ENCODE data around the gene CD82.

Gene CD82

DNA sequence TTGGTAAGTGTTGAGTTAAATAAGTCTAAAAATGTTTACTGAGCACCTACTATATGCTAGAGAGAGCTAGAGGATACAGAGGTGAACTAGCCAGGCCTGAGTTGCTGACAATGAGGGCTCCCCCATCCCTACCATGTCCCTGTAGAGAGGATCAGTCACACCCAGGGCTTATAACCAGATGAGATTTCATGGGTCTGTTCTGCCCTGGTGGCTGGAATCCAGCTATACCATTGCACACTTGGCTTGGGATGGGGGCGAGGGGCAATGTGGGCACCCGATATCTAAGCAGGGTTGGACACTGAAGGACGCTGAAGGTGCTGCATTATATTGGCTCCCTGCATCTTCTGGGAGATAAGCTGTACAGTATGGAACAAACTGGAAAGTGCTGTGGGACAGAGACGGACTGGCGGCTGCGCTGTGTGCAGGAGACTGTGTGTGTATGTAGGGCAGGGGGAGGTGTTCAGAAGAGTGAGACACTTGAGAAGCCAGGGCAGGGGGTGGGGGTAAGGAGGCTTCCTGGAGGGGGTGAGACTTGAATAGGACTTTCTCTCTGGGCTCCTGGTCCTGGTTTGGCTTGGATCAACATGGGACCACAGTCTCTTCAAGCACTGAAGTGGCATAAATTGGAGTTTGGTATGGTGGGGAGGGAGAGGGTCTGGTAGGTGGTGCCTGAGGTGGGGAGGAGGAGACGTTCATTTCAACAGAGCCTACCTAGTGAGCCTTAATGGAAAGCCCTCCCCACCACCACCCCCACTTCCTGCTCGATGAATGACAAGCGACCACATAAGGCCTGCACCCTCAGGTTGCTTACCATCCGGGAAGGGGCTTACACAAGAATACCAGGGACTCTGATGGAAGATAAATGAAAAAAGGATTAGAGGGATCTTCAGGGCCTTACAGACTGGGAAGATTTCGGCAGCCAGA is 1.8 kb downstream of the CD82 start:
- H3K27ac ChIP-seq (ENCODE audit: low read length): peak overlapping the region; percentile 62
- H3K27me3 ChIP-seq (ENCODE audit: low read depth, low read length): no peaks in the 10 kb centered on the region
- TF ChIP-seq, protein P1, sequence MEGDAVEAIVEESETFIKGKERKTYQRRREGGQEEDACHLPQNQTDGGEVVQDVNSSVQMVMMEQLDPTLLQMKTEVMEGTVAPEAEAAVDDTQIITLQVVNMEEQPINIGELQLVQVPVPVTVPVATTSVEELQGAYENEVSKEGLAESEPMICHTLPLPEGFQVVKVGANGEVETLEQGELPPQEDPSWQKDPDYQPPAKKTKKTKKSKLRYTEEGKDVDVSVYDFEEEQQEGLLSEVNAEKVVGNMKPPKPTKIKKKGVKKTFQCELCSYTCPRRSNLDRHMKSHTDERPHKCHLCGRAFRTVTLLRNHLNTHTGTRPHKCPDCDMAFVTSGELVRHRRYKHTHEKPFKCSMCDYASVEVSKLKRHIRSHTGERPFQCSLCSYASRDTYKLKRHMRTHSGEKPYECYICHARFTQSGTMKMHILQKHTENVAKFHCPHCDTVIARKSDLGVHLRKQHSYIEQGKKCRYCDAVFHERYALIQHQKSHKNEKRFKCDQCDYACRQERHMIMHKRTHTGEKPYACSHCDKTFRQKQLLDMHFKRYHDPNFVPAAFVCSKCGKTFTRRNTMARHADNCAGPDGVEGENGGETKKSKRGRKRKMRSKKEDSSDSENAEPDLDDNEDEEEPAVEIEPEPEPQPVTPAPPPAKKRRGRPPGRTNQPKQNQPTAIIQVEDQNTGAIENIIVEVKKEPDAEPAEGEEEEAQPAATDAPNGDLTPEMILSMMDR (IDR thresholded peaks at IDR 0.05; ENCODE audit: low read depth, low read length): no peak
- no peak for TF ChIP-seq EZH2phosphoT487 (IDR thresholded peaks at IDR 0.05; ENCODE audit: low read depth)
- peaks cover 68% of the 10 kb centered on the region for H3K79me2 ChIP-seq (ENCODE audit: low read length)
- H3K4me3 ChIP-seq (ENCODE audit: low read length): peak overlapping the region; percentile 98
- peaks cover 53% of the 10 kb centered on the region for H3K4me1 ChIP-seq (ENCODE audit: low read length)
- peak overlapping the region; percentile 92 for H3K4me2 ChIP-seq (ENCODE audit: low read length)
- H4K20me1 ChIP-seq (ENCODE audit: insufficient read depth, low read length): peaks cover 56% of the 10 kb centered on the region
- H2AFZ ChIP-seq (ENCODE audit: low read depth, low read length): no peak overlapping the region
- H3K36me3 ChIP-seq (replicated peaks; ENCODE audit: low read depth, low read length): peaks cover 42% of the 10 kb centered on the region
- peak overlapping the region; percentile 90 for H3K9ac ChIP-seq (ENCODE audit: low read length)
- H3K9me3 ChIP-seq (ENCODE audit: insufficient read depth, low read length): no peaks in the 10 kb centered on the region

DNA sequence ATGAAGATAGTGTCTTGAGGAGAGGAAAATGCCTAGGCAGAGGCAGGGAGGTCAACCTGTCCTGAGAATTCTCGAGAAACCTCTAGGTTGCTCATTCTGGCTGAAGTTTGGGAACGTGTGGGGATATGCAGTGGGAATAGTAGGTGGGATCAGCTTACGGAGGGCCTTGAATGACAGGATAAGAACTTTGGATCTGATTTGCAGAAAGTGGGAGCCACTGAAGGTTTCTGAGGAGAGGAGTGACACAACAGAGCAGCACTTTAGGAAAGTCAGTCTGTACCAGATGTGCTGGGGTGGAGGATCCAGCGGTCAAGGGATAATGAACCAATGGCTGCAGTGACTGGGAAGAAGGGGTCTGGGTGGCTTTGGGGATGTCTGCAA is 2.4 kb downstream of the CD82 start:
- Histone ChIP-seq H3K79me2 (ENCODE audit: low read length) (peaks cover 74% of the 10 kb centered on the region), H3K36me3 (replicated peaks; ENCODE audit: low read depth, low read length) (peaks cover 49% of the 10 kb centered on the region), H3K27ac (ENCODE audit: low read length) (peak overlapping the region; percentile 65; the same call in 1 of the 2 replicates), H2AFZ (ENCODE audit: low read depth, low read length) (no peak overlapping the region), H3K9ac (ENCODE audit: low read length) (peak overlapping the region; percentile 90; the same call in 1 of the 2 replicates), H3K27me3 (ENCODE audit: low read depth, low read length) (no peaks in the 10 kb centered on the region), H3K4me2 (ENCODE audit: low read length) (peak overlapping the region; percentile 92), H4K20me1 (ENCODE audit: insufficient read depth, low read length) (peaks cover 63% of the 10 kb centered on the region), H3K9me3 (ENCODE audit: insufficient read depth, low read length) (no peaks in the 10 kb centered on the region), H3K4me1 (ENCODE audit: low read length) (peaks cover 53% of the 10 kb centered on the region), H3K4me3 (ENCODE audit: low read length) (peak overlapping the region; percentile 98)
- TF ChIP-seq, protein P1 (IDR thresholded peaks at IDR 0.05; ENCODE audit: low read depth, low read length): no peak
- TF ChIP-seq EZH2phosphoT487 (IDR thresholded peaks at IDR 0.05; ENCODE audit: low read depth): no peak

DNA sequence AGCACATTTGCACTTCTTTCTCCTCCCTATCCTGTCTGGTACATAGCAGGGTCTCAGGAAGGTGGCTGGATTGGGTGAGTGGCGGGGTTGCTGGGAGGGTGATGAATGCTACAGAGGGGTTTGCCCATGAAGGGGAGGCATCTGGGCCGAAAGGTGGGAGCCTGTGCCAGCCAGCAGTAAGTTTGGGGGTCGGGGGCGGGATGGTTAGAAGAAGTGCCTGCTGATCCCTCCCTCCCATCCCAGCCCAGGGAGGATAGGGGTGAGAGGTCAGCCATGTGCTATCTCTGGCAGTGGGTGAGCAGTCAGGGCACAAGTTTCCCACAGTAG is 2.8 kb downstream of the CD82 start:
- peaks cover 54% of the 10 kb centered on the region for H3K4me1 ChIP-seq (ENCODE audit: low read length)
- no peak overlapping the region for H2AFZ ChIP-seq (ENCODE audit: low read depth, low read length)
- peak overlapping the region; percentile 65 for H3K27ac ChIP-seq (ENCODE audit: low read length)
- H3K9ac ChIP-seq (ENCODE audit: low read length): peak overlapping the region; percentile 90; the same call in 1 of the 2 replicates
- H4K20me1 ChIP-seq (ENCODE audit: insufficient read depth, low read length): peaks cover 67% of the 10 kb centered on the region
- H3K79me2 ChIP-seq (ENCODE audit: low read length): peaks cover 78% of the 10 kb centered on the region
- H3K4me3 ChIP-seq (ENCODE audit: low read length): peak overlapping the region; percentile 98
- H3K27me3 ChIP-seq (ENCODE audit: low read depth, low read length): no peaks in the 10 kb centered on the region
- peaks cover 53% of the 10 kb centered on the region for H3K36me3 ChIP-seq (replicated peaks; ENCODE audit: low read depth, low read length)
- TF ChIP-seq, protein P1 (IDR thresholded peaks at IDR 0.05; ENCODE audit: low read depth, low read length): no peak
- TF ChIP-seq EZH2phosphoT487 (IDR thresholded peaks at IDR 0.05; ENCODE audit: low read depth): no peak
- peak overlapping the region; percentile 92 for H3K4me2 ChIP-seq (ENCODE audit: low read length)
- no peaks in the 10 kb centered on the region for H3K9me3 ChIP-seq (ENCODE audit: insufficient read depth, low read length)

DNA sequence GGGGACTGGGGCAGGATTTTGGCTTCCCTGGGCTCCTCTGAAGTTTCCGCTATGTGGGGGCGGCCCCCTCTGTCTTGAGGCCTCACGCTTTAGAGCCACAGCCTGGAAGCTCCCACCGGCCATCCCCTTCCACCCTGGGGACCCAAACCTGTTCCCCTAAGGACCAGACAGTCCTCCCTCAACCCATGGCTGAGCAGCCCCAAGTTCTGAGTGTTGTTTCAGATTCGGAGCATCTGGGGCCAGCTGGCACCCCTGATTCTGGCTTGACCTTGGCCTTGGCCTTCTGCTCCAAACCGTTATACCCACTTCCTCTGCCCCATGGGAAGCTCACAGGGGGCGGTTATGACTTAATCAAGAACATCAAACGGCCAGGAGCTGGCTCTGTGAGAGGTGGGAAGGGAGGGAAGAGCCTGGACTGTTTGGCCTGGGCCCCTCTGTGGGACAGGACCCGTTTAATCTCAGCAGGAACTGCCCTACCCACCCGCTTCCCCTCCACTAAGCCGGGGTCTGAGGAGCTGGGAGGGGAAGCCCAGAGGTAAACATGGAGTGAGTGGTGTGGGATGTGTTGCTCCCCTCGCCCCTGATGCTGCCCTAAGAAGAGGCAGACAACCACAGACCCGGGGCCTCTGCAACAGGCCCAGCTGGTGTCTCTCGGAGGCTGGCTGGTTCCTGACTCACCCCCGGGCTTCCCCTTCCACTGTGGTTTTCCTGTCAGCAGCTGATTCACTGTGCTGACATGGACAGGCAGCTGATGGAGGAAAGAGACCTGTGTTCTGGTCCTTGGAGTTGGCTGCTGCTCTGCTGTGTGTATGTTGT is 3.4 kb downstream of the CD82 start:
- no peak overlapping the region for H2AFZ ChIP-seq (ENCODE audit: low read depth, low read length)
- H3K4me2 ChIP-seq (ENCODE audit: low read length): peak overlapping the region; percentile 92
- H3K9me3 ChIP-seq (ENCODE audit: insufficient read depth, low read length): no peaks in the 10 kb centered on the region
- peaks cover 84% of the 10 kb centered on the region for H3K79me2 ChIP-seq (ENCODE audit: low read length)
- peak overlapping the region; percentile 98 for H3K4me3 ChIP-seq (ENCODE audit: low read length)
- peaks cover 55% of the 10 kb centered on the region for H3K4me1 ChIP-seq (ENCODE audit: low read length)
- no peaks in the 10 kb centered on the region for H3K27me3 ChIP-seq (ENCODE audit: low read depth, low read length)
- H3K27ac ChIP-seq (ENCODE audit: low read length): peak overlapping the region; percentile 65
- H3K9ac ChIP-seq (ENCODE audit: low read length): peak overlapping the region; percentile 90
- peaks cover 55% of the 10 kb centered on the region for H3K36me3 ChIP-seq (replicated peaks; ENCODE audit: low read depth, low read length)
- peaks cover 73% of the 10 kb centered on the region for H4K20me1 ChIP-seq (ENCODE audit: insufficient read depth, low read length)
- TF ChIP-seq, protein P1 (IDR thresholded peaks at IDR 0.05; ENCODE audit: low read depth, low read length): no peak
- no peak for TF ChIP-seq EZH2phosphoT487 (IDR thresholded peaks at IDR 0.05; ENCODE audit: low read depth)

Measured in OCI-LY3 (cell line).